Osteoblast (primary cell): ENCODE measurements around the gene DISC1. TPM values are rescaled to one million over a fixed set of nuclear protein-coding genes. Genes with fewer than 3 reads are reported as not detected.

ENCODE experiments used
- DNase-seq: peaks from one replicate; pipeline ENCODE4 v3.0.0; 2011; ENCODE audit warnings: low spot score, mixed read lengths; ENCODE audit not compliant: insufficient read length; ENCODE audit errors: missing footprints
- H2AFZ ChIP-seq: 2 replicates; pipeline ENCODE4 v1.6.0; 2011; ENCODE audit warnings: mild to moderate bottlenecking, low read length
- H3K27ac ChIP-seq: 2 replicates; pipeline ENCODE4 v1.5.1; 2011; ENCODE audit warnings: mild to moderate bottlenecking, low read depth, low read length, moderate library complexity
- H3K27me3 ChIP-seq: 2 replicates; pipeline ENCODE4 v1.6.0; 2012; ENCODE audit warnings: mild to moderate bottlenecking, control low read depth, inconsistent platforms, low read length, moderate library complexity; ENCODE audit not compliant: insufficient read depth
- H3K36me3 ChIP-seq: 2 replicates; pipeline ENCODE4 v1.5.1; 2011; ENCODE audit warnings: mild to moderate bottlenecking, low read length, control low read depth, moderate library complexity; ENCODE audit not compliant: insufficient read depth
- H3K4me1 ChIP-seq: 2 replicates; pipeline ENCODE4 v1.5.1; 2011; ENCODE audit warnings: mild to moderate bottlenecking, low read length, control low read depth, moderate library complexity; ENCODE audit not compliant: insufficient read depth
- H3K4me2 ChIP-seq: 2 replicates; pipeline ENCODE4 v1.6.0; 2011; ENCODE audit warnings: mild to moderate bottlenecking, low read length; ENCODE audit not compliant: insufficient read depth
- H3K4me3 ChIP-seq: fragments of 200-600 bp; sonication (generic); 3 replicates; pipeline ENCODE4 v1.5.1; 2012; ENCODE audit warnings: mild to moderate bottlenecking, low read length, inconsistent platforms; ENCODE audit not compliant: insufficient read depth
- H3K79me2 ChIP-seq: 2 replicates; pipeline ENCODE4 v1.6.0; 2012; ENCODE audit warnings: mild to moderate bottlenecking, low read length, control low read depth, inconsistent platforms; ENCODE audit not compliant: insufficient read depth
- H3K9me3 ChIP-seq: 2 replicates; pipeline ENCODE4 v1.5.1; 2011; ENCODE audit warnings: low read depth, low read length, control low read depth
- H4K20me1 ChIP-seq: 2 replicates; pipeline ENCODE4 v1.6.0; 2012; ENCODE audit warnings: mild to moderate bottlenecking, low read length, control low read depth; ENCODE audit not compliant: insufficient read depth
- total RNA-seq: library from RNA; depleted of rRNA; stranded (reverse); fragments of >200 nt; gene quantifications from 2 replicates; pipeline ENCODE4 v1.2.3, GENCODE V29; 2012
- TF ChIP-seq, protein P1 (sequence below): IDR thresholded peaks from 2 replicates; pipeline ENCODE4 v1.5.1; 2011; ENCODE audit warnings: mild to moderate bottlenecking, low read depth, low read length, moderate library complexity; ENCODE audit errors: extremely low read depth

The DISC1 gene
- total RNA-seq: 10.3 and 11.9 TPM in 2 replicates

DNA sequence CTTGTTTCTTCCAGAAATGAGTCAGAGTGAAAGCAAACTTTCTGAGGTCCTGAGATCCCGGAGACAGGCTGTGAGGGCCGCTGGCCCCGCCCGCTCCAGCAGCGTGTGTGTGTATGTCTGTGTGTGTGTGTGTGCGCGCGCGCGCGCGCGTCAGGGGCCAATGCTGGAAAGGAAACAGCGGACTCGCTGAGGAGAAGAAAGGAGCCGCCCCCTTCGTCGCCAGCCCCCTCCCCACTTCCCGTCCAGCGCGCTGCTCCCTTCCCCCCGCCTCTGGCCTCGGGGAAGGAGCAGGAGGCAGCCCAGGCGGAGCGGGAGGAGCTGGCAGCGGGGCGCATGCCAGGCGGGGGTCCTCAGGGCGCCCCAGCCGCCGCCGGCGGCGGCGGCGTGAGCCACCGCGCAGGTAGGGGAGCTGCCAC is at the start of gene DISC1:
DISC1 (plus strand) TSS at position 256 of the 416 bp plus-strand sequence; CDS start at position 334, 78 bp downstream.
- no peaks in the 10 kb centered on the region for H3K79me2 ChIP-seq
- peak within 1 kb of the TSS; percentile 10 for H3K27ac ChIP-seq
- TF ChIP-seq, protein P1, sequence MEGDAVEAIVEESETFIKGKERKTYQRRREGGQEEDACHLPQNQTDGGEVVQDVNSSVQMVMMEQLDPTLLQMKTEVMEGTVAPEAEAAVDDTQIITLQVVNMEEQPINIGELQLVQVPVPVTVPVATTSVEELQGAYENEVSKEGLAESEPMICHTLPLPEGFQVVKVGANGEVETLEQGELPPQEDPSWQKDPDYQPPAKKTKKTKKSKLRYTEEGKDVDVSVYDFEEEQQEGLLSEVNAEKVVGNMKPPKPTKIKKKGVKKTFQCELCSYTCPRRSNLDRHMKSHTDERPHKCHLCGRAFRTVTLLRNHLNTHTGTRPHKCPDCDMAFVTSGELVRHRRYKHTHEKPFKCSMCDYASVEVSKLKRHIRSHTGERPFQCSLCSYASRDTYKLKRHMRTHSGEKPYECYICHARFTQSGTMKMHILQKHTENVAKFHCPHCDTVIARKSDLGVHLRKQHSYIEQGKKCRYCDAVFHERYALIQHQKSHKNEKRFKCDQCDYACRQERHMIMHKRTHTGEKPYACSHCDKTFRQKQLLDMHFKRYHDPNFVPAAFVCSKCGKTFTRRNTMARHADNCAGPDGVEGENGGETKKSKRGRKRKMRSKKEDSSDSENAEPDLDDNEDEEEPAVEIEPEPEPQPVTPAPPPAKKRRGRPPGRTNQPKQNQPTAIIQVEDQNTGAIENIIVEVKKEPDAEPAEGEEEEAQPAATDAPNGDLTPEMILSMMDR: no peak
- peak within 1 kb of the TSS; percentile 81 for H2AFZ ChIP-seq
- H3K27me3 ChIP-seq: no peaks in the 10 kb centered on the region
- H3K9me3 ChIP-seq: no peaks in the 10 kb centered on the region
- no peaks in the 10 kb centered on the region for H4K20me1 ChIP-seq
- peak; percentile 92 for DNase-seq
- peak within 1 kb of the TSS; percentile 97 for H3K4me2 ChIP-seq
- H3K4me3 ChIP-seq: peak within 1 kb of the TSS; percentile 82
- H3K4me1 ChIP-seq: peaks cover 23% of the 10 kb centered on the region
- no peaks in the 10 kb centered on the region for H3K36me3 ChIP-seq

DNA sequence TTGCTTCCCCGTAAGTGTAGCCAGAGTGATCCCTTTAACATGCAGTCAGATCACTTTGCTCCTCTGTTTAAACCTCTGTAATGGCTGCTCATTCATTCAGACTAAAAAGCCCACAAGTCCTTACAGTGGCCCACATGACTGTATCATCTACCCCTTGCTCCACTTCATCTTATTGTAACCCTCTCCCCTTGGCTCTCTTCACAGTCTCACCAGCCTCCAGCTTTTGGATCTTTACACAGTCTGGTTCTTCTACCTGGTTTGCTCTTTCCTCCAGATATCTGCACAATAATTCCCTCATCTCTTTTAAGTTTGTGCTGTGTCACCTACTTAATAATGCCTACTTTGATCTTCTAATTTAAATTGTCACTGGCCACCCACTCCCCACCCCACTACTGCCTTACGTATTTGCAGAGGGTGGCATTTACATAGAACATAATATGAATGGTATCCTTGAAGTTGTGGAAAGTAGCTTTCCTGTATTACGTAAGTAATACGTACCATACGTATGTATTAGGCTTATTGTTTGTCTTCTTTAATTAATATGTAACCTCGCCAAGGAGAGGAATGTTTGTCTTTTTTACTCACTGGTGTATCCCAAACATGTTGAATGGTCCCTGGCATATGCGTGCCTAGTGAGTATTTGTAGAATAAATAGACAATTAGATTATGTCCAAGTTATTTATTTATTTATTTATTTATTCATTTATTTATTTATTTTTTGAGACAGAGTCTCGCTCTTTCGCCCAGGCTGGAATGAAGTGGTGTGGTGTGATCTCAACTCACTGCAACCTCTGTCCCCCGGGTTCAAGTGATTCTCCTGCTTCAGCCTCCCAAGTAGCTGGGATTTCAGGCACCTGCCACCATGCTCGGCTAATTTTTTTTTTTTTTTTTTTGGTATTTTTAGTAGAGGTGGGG is 49.5 kb upstream of the DISC1 start:
- H3K9me3 ChIP-seq: no peaks in the 10 kb centered on the region
- no peak for DNase-seq
- H2AFZ ChIP-seq: no peak overlapping the region
- H3K4me2 ChIP-seq: no peak overlapping the region
- TF ChIP-seq, protein P1: no peak
- no peaks in the 10 kb centered on the region for H3K36me3 ChIP-seq
- no peaks in the 10 kb centered on the region for H3K4me1 ChIP-seq
- no peak overlapping the region for H3K4me3 ChIP-seq
- H3K79me2 ChIP-seq: no peaks in the 10 kb centered on the region
- no peaks in the 10 kb centered on the region for H4K20me1 ChIP-seq
- no peaks in the 10 kb centered on the region for H3K27me3 ChIP-seq
- no peak overlapping the region for H3K27ac ChIP-seq

DNA sequence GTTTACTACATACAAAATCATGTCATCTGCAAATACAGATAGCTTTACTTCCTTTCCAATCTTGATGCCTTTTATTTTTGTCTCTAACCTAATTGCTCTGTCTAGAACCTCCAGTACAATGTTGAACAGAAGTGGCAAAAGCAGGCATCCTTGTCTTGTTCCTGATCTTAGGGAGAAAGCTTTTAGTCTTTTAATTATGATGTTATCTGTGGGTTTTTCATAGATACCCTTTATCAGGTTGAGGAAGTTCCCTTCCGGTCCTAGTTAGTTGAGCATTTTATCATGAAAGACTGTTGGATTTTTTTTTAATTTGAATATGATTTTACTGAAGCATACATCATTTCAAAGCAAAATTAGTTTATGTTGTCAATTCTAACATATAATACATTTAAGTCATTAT is 45.7 kb upstream of the DISC1 start:
- H3K4me1 ChIP-seq: peaks cover 3% of the 10 kb centered on the region
- H3K4me3 ChIP-seq: no peak overlapping the region
- no peaks in the 10 kb centered on the region for H3K79me2 ChIP-seq
- TF ChIP-seq, protein P1: no peak
- no peaks in the 10 kb centered on the region for H3K36me3 ChIP-seq
- H3K4me2 ChIP-seq: no peak overlapping the region
- H3K27ac ChIP-seq: no peak overlapping the region
- no peak for DNase-seq
- no peaks in the 10 kb centered on the region for H4K20me1 ChIP-seq
- H3K27me3 ChIP-seq: no peaks in the 10 kb centered on the region
- no peak overlapping the region for H2AFZ ChIP-seq
- H3K9me3 ChIP-seq: no peaks in the 10 kb centered on the region

DNA sequence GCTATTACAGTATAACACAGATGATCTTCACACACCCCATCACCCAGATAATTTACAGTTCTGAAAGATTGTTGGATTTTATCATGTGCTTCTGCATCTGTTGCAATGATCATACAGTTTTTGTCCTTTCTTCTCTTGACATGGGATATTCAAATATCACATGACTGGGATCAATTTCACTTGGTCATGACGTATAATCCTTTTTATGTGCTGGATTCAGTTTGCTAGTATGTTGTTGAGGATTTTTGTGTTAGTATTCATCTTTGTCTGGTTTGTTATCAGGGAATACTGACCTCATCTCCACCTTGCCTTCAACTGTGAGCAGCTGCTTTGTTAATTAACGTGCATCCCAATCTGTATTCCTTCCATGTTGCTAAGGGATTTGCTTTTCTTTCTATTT is 44.7 kb upstream of the DISC1 start:
- no peaks in the 10 kb centered on the region for H3K9me3 ChIP-seq
- H3K36me3 ChIP-seq: no peaks in the 10 kb centered on the region
- H3K4me1 ChIP-seq: peaks cover 3% of the 10 kb centered on the region
- H3K79me2 ChIP-seq: no peaks in the 10 kb centered on the region
- no peak overlapping the region for H3K27ac ChIP-seq
- H3K27me3 ChIP-seq: no peaks in the 10 kb centered on the region
- DNase-seq: no peak
- no peaks in the 10 kb centered on the region for H4K20me1 ChIP-seq
- no peak overlapping the region for H3K4me3 ChIP-seq
- H2AFZ ChIP-seq: no peak overlapping the region
- TF ChIP-seq, protein P1: no peak
- no peak overlapping the region for H3K4me2 ChIP-seq
